Pancreas (tissue), 10 donors: ENCODE data around the gene SLC25A1. TPM values are rescaled to one million over a fixed set of nuclear protein-coding genes. Genes with fewer than 3 reads are reported as not detected.

Experiments
- ATAC-seq, 4 donors: fragments of 200-7000 bp; cut with Tn5 transposase; one replicate each; pipeline versions ENCODE4 v1.8.0 to v1.9.1; 2020; ENCODE audit warnings: mild to moderate bottlenecking in 4 of 4, moderate library complexity in 4 of 4
- DNase-seq, 6 donors: peaks; one replicate each; pipeline ENCODE4 v3.0.0-alpha.2; 2020
- FAIRE-seq: peaks from 2 replicates; lab custom pipeline; 2012; peaks lifted over from hg19 to GRCh38; lab: Jason Lieb, UNC
- H3K27ac ChIP-seq, 4 donors: fragments of 200-600 bp; sonication (generic); 1 replicate in 3 of 4; 2 replicates in 1 of 4; pipeline versions ENCODE4 v1.5.0 to v1.8.0; 2020
- H3K27me3 ChIP-seq, 4 donors: fragments of 200-600 bp; one replicate each; pipeline ENCODE4 v1.8.0; 2021
- H3K36me3 ChIP-seq, 3 donors: fragments of 200-600 bp; sonication (generic) in 1 of 3; one replicate each; pipeline versions ENCODE4 v1.5.0 to v1.8.0; 2020 to 2021
- H3K4me1 ChIP-seq, 3 donors: fragments of 200-600 bp; one replicate each; pipeline ENCODE4 v1.8.0; 2021
- H3K4me3 ChIP-seq, 4 donors: fragments of 200-600 bp; sonication (generic) in 2 of 4; one replicate each; pipeline versions ENCODE4 v1.5.0 to v1.8.0; 2020 to 2021
- H3K9me3 ChIP-seq, 4 donors: fragments of 200-600 bp; one replicate each; pipeline ENCODE4 v1.8.0; 2021
- WGBS, 2 donors: extraction: QIAGEN DNeasy Blood & Tissue Kit; methylation state at CpG; one replicate each; pipeline ENCODE4 v1.1.7; 2013; 5-methylcytosine and 5-hydroxymethylcytosine counted together
- intact Hi-C, 3 donors: fragments of 100-400 bp; cut with DNase I; formaldehyde crosslinking; loops; one replicate each; pipeline versions ENCODE4 v1.11.1 to v1.14.2; 2022
- polyA plus RNA-seq, 2 donors: library from polyadenylated mRNA; stranded (reverse); fragments of 200-250 nt; gene quantifications; one replicate each; pipeline ENCODE4 v1.2.3, GENCODE V29; 2013
- total RNA-seq, 6 donors: library from RNA; stranded (reverse); fragmentation: NEBNext Ultra II Directional in 4 of 6; extraction: Animal tissue kit (Norgen Biotek cat#: 25700) in 4 of 6; gene quantifications; one replicate each; pipeline versions ENCODE4 v1.2.1 to v1.2.4, GENCODE V29; 2021 to 2023
- TF ChIP-seq, protein P1 (sequence below), 4 donors: fragments of 200-600 bp; sonication (generic) in 3 of 4; IDR thresholded peaks; one replicate each; pipeline versions ENCODE4 v1.5.0 to v1.8.0; 2021; ENCODE audit warnings: antibody characterized with exemption in 4 of 4
- donor health status: healthy with polysubstance abuse.
- donor health status: DM: no; HTN: no; CAD: no; lungs with moderate emphysema.
- donor health status: DM: no; HTN: no; CAD: no.
- donor health status: control.
- donor health status: control.
- donor health status: Bipolar disorder and iron deficiency.
- donor health status: DM: yes; HTN: yes; CAD: no.
- donor health status: DM: no; HTN: no; CAD: no.
- donor health status: DM: no; HTN: no; CAD: no.
- donor health status: DM: yes; HTN: yes; CAD: no.

SLC25A1 gene
- total and polyA plus RNA-seq, 8 donors, result 29.3 to 43.9 (median 35.9) TPM

DNA sequence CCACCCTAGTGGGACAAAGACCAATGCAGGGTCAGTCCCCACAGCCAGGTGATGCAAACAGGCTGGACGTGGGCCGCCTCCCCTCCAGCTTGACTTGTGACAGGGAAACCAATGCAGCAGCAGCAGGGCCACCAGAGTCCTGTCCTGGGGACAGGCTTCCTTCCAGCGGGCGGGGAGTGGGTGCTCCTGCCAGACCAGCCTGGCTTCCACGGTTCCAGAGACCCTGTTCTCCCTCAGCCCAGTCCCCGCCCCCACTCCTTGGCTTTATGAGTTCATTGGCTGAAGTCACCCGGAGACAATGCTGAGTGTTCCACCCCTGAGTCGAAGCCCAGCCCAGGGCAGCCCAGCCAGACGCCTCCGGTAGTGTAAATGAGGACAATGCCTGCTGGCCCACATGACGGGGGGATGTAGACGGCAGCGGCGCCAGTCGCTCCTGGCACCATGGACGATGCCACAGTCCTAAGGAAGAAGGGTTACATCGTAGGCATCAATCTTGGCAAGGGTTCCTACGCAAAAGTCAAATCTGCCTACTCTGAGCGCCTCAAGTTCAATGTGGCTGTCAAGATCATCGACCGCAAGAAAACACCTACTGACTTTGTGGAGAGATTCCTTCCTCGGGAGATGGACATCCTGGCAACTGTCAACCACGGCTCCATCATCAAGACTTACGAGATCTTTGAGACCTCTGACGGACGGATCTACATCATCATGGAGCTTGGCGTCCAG lies 47.4 kb downstream of the SLC25A1 start, which contains the start of gene TSSK2:
Gene TSSK2 (plus strand): TSS at position 350 of the 726 bp plus-strand sequence. CDS start 92 bp downstream, at position 442.
- no peaks in the 10 kb centered on the region for H3K4me1 ChIP-seq
- H3K27ac ChIP-seq, result no peak within 1 kb of the TSS
- TF ChIP-seq, protein P1, sequence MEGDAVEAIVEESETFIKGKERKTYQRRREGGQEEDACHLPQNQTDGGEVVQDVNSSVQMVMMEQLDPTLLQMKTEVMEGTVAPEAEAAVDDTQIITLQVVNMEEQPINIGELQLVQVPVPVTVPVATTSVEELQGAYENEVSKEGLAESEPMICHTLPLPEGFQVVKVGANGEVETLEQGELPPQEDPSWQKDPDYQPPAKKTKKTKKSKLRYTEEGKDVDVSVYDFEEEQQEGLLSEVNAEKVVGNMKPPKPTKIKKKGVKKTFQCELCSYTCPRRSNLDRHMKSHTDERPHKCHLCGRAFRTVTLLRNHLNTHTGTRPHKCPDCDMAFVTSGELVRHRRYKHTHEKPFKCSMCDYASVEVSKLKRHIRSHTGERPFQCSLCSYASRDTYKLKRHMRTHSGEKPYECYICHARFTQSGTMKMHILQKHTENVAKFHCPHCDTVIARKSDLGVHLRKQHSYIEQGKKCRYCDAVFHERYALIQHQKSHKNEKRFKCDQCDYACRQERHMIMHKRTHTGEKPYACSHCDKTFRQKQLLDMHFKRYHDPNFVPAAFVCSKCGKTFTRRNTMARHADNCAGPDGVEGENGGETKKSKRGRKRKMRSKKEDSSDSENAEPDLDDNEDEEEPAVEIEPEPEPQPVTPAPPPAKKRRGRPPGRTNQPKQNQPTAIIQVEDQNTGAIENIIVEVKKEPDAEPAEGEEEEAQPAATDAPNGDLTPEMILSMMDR (IDR thresholded peaks at IDR 0.05), result no peak
- H3K27me3 ChIP-seq, result no peaks in the 10 kb centered on the region
- DNase-seq, result peak in 2 of 6 donors; percentile 28 to 43
- FAIRE-seq, result no peak
- intact Hi-C loops, result loop anchor here in 1 of 3 donors (10.0 kb wide), 2 partner anchors 76 to 94 kb away; no protein-coding TSS in a partner anchor
- WGBS, 2 donors, result 86 to 90% methylated on average over 27 of the region's 27 CpGs
- ATAC-seq, result no peak
- H3K36me3 ChIP-seq, result peaks cover 0 to 15% (median 11%) of the 10 kb centered on the region in 3 donors
- no peak within 1 kb of the TSS for H3K4me3 ChIP-seq
- H3K9me3 ChIP-seq, result no peaks in the 10 kb centered on the region

DNA sequence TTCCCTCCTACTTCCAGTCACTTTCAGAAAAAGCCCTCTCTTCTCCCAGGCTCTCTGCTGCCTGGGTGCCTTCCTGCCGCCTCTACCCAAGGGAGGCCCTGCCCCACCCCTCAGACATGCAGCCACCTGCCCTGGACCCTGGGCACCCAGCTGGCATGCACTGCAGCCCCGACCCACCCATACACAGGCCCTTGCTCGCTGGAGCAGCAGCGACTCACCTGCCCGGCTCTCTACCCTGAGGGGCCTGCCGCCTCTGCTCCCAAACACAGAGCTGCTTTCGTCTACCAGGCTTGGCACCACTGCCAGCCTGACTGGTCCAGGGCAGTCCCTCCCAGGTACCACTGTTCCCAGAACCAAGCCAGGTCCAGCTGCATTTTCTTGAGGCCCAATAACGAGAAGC lies 48.7 kb downstream of the SLC25A1 start:
- H3K4me3 ChIP-seq, result no peak overlapping the region
- DNase-seq (peak in 1 of 6 donors; percentile 65), FAIRE-seq (no peak), ATAC-seq (no peak)
- peaks cover 0 to 13% (median 11%) of the 10 kb centered on the region in 3 donors for H3K36me3 ChIP-seq
- intact Hi-C loops, result loop anchor here in 1 of 3 donors (10.0 kb wide), 2 partner anchors 75 to 95 kb away; no protein-coding TSS in a partner anchor
- TF ChIP-seq, protein P1 (IDR thresholded peaks at IDR 0.05), result no peak
- no peak overlapping the region for H3K27ac ChIP-seq
- WGBS, 2 donors, result 75 to 81% methylated on average over 8 of the region's 8 CpGs
- H3K9me3 ChIP-seq, result no peaks in the 10 kb centered on the region
- H3K27me3 ChIP-seq, result no peaks in the 10 kb centered on the region
- no peaks in the 10 kb centered on the region for H3K4me1 ChIP-seq

DNA sequence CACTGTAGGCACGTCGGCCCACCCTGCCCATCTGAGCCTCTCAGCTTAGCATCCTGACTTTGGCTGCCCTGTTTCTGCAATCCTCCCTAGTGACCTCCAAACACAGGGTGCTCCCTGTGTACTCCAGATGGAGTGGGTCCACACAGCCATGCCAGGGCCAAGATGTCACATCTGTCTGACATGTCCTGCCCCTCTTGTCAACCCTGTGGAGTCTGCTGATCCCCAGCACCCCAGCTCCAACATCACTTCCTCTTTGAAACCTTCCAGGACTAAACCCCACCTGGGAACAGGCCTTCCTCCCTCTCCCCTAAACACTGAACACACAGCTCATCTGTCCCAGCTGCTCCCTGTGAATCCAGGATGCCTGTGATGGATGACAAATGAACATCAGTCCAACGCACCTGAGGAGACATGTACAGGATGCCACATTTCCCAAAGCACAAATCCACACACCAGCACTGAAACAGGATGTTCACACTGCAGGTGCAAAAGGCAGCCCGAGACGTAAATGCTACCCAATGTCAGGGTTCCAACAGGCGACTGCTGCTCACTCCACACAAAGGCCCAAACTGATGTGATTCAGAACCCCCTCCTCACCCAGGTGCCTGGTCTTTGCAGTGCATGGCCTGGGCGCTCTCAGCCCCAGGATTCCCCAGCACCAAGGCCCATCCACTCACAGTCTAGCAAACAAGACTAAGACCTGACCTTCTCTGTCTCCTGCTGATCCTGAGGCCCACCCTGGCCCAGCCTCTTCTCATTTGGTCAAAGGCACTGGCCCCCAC lies 49.4 kb downstream of the SLC25A1 start:
- Histone ChIP-seq H3K4me3 (no peak overlapping the region), H3K27me3 (no peaks in the 10 kb centered on the region), H3K4me1 (no peaks in the 10 kb centered on the region), H3K9me3 (no peaks in the 10 kb centered on the region), H3K27ac (no peak overlapping the region), H3K36me3 (peaks cover 0 to 7% (median 6%) of the 10 kb centered on the region in 3 donors)
- FAIRE-seq (no peak), ATAC-seq (no peak), DNase-seq (peak in 1 of 6 donors; percentile 28)
- WGBS, 2 donors, result 86 to 93% methylated on average over 7 of the region's 7 CpGs
- intact Hi-C loops, result no loop called here
- TF ChIP-seq, protein P1 (IDR thresholded peaks at IDR 0.05), result no peak

DNA sequence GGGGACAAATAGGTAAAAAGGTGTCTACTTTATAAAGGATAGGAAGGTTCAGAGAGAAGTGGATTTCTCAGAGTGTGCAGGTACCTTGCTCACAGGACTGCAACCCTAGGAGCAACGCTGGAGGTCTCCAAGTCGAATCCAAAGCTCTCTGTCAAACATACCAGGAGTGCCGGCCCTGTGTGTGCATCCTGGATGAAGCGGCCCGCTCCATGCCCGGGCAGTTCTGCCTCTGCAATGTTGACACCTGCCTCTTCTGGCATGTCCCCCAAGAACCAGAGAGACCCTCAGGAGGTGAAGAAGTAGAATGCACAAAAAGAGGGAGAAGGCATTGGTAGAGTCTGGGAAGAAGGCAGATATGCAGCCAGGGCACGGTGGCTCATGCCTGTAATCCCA lies 50.5 kb downstream of the SLC25A1 start:
- Histone ChIP-seq H3K27ac (no peak overlapping the region), H3K27me3 (no peaks in the 10 kb centered on the region), H3K9me3 (no peaks in the 10 kb centered on the region), H3K36me3 (no peaks in the 10 kb centered on the region), H3K4me3 (no peak overlapping the region), H3K4me1 (peaks cover 0 to 2% (median under 1%) of the 10 kb centered on the region in 3 donors)
- DNase-seq (no peak), FAIRE-seq (no peak), ATAC-seq (no peak)
- intact Hi-C loops, result no loop called here
- TF ChIP-seq, protein P1 (IDR thresholded peaks at IDR 0.05), result no peak
- WGBS, 2 donors, result 79 to 89% methylated on average over 7 of the region's 7 CpGs
